ENCODE data around the gene SGCA.

DNA sequence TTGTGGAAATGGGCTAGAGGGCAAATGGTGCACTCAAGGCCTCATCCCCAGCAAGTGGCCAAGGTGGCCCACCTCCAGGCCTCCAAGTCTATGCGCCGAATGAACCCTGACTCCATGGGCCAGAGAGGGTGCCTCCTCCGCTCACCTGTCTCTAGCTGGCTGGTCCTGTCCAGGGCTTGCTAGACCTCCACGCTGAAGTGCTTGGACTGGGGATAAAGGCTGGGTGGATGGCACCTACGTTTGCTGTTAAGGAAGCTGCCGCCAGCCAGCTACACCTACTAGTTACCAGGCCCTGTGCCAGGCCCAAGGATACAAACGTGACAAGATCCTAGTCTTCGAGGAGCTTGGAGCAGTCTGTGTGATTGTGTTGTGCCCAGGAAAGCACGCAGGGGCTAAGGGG lies 739 bp upstream of the SGCA start:
- TF ChIP-seq YY1 (tag by site-specific recombination; IDR thresholded peaks at IDR 0.05), result no peak
- TF ChIP-seq, protein P1, sequence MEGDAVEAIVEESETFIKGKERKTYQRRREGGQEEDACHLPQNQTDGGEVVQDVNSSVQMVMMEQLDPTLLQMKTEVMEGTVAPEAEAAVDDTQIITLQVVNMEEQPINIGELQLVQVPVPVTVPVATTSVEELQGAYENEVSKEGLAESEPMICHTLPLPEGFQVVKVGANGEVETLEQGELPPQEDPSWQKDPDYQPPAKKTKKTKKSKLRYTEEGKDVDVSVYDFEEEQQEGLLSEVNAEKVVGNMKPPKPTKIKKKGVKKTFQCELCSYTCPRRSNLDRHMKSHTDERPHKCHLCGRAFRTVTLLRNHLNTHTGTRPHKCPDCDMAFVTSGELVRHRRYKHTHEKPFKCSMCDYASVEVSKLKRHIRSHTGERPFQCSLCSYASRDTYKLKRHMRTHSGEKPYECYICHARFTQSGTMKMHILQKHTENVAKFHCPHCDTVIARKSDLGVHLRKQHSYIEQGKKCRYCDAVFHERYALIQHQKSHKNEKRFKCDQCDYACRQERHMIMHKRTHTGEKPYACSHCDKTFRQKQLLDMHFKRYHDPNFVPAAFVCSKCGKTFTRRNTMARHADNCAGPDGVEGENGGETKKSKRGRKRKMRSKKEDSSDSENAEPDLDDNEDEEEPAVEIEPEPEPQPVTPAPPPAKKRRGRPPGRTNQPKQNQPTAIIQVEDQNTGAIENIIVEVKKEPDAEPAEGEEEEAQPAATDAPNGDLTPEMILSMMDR (tag by site-specific recombination; IDR thresholded peaks at IDR 0.05), result no peak
- no peak for TF ChIP-seq ZBTB1 (tag by site-specific recombination; IDR thresholded peaks at IDR 0.05)
- TF ChIP-seq, protein P2, sequence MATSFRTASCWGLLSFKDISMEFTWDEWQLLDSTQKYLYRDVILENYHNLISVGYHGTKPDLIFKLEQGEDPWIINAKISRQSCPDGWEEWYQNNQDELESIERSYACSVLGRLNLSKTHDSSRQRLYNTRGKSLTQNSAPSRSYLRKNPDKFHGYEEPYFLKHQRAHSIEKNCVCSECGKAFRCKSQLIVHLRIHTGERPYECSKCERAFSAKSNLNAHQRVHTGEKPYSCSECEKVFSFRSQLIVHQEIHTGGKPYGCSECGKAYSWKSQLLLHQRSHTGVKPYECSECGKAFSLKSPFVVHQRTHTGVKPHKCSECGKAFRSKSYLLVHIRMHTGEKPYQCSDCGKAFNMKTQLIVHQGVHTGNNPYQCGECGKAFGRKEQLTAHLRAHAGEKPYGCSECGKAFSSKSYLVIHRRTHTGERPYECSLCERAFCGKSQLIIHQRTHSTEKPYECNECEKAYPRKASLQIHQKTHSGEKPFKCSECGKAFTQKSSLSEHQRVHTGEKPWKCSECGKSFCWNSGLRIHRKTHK (tag by site-specific recombination; IDR thresholded peaks at IDR 0.05), result no peak
